CD8-positive, alpha-beta memory T cell (primary cell): Measurements from ENCODE around the gene AOAH. TPM values are rescaled to one million over a fixed set of nuclear protein-coding genes. Genes with fewer than 3 reads are reported as not detected.

Source experiments
- CTCF ChIA-PET: fragments of 350-600 bp; sonication (Branson Sonifier 250); formaldehyde crosslinking; loops from one replicate; lab custom pipeline; 2021; ENCODE audit warnings: antibody characterized with exemption; lab: Charles Lee
- POLR2A ChIA-PET: fragments of 350-600 bp; sonication (Branson Sonifier 250); formaldehyde crosslinking; loops from one replicate; lab custom pipeline; 2021; ENCODE audit warnings: antibody characterized with exemption; lab: Charles Lee
- DNase-seq, 5 donors: peaks; one replicate each; pipeline versions ENCODE4 v3.0.0 to v3.0.0-alpha.2; 2020 to 2022; ENCODE audit warnings: mixed read lengths in 1 of 5
- H3K27ac ChIP-seq: one replicate; pipeline ENCODE4 v1.7.0; 2013; ENCODE audit warnings: low read depth, mild to moderate bottlenecking, low read length, moderate library complexity
- H3K27me3 ChIP-seq: 2 replicates; pipeline ENCODE4 v1.7.0; 2013; ENCODE audit warnings: low read length, mild to moderate bottlenecking; ENCODE audit not compliant: insufficient read depth, poor library complexity, severe bottlenecking
- H3K36me3 ChIP-seq: 2 replicates; pipeline ENCODE4 v1.7.0; 2013; ENCODE audit warnings: mild to moderate bottlenecking, low read length, moderate library complexity; ENCODE audit not compliant: insufficient read depth
- H3K4me1 ChIP-seq: 2 replicates; pipeline ENCODE4 v1.7.0; 2013; ENCODE audit warnings: mild to moderate bottlenecking, low read length, moderate library complexity; ENCODE audit not compliant: insufficient read depth
- H3K4me3 ChIP-seq: 2 replicates; pipeline ENCODE4 v1.7.0; 2013; ENCODE audit warnings: mild to moderate bottlenecking, low read length
- H3K9me3 ChIP-seq: 2 replicates; pipeline ENCODE4 v1.7.0; 2013; ENCODE audit warnings: mild to moderate bottlenecking, low read length
- H3K27ac Mint-ChIP-seq, 8 donors: one replicate each; pipeline ENCODE4 v1.8.0; 2020 to 2021; ENCODE audit warnings: mixed read lengths in 8 of 8, mild to moderate bottlenecking in 6 of 8, inconsistent platforms in 3 of 8, moderate library complexity in 3 of 8
- H3K27me3 Mint-ChIP-seq, 2 donors: one replicate each; pipeline ENCODE4 v1.8.0; 2020 to 2021; ENCODE audit warnings: mixed read lengths in 2 of 2, mild to moderate bottlenecking in 1 of 2, moderate library complexity in 1 of 2
- H3K36me3 Mint-ChIP-seq, 3 donors: one replicate each; pipeline ENCODE4 v1.8.0; 2020 to 2021; ENCODE audit warnings: mixed read lengths in 3 of 3, inconsistent platforms in 1 of 3, mild to moderate bottlenecking in 1 of 3
- H3K4me1 Mint-ChIP-seq, 3 donors: one replicate each; pipeline ENCODE4 v1.8.0; 2020 to 2021; ENCODE audit warnings: mixed read lengths in 3 of 3, inconsistent platforms in 1 of 3, mild to moderate bottlenecking in 1 of 3
- H3K4me3 Mint-ChIP-seq, 7 donors: one replicate each; pipeline ENCODE4 v1.8.0; 2020 to 2021; ENCODE audit warnings: mixed read lengths in 7 of 7, mild to moderate bottlenecking in 6 of 7, moderate library complexity in 4 of 7, inconsistent platforms in 2 of 7
- H3K9me3 Mint-ChIP-seq, 5 donors: one replicate each; pipeline ENCODE4 v1.8.0; 2020 to 2022; ENCODE audit warnings: mixed read lengths in 5 of 5, mild to moderate bottlenecking in 3 of 5, moderate library complexity in 2 of 5, inconsistent platforms in 1 of 5
- polyA plus RNA-seq: library from polyadenylated mRNA; unstranded; fragments of 300-500 nt; fragmentation: Illumina TruSeq; gene quantifications from one replicate; pipeline ENCODE4 v1.2.3, GENCODE V29; 2021
- total RNA-seq, 2 experiments: library from RNA; stranded (reverse); gene quantifications; one replicate each; pipeline ENCODE4 v1.2.3, GENCODE V29; 2021

Gene AOAH
- total and polyA plus RNA-seq, 3 experiments from 2014 or later = 25.0 to 59.2 (median 26.4) TPM

DNA sequence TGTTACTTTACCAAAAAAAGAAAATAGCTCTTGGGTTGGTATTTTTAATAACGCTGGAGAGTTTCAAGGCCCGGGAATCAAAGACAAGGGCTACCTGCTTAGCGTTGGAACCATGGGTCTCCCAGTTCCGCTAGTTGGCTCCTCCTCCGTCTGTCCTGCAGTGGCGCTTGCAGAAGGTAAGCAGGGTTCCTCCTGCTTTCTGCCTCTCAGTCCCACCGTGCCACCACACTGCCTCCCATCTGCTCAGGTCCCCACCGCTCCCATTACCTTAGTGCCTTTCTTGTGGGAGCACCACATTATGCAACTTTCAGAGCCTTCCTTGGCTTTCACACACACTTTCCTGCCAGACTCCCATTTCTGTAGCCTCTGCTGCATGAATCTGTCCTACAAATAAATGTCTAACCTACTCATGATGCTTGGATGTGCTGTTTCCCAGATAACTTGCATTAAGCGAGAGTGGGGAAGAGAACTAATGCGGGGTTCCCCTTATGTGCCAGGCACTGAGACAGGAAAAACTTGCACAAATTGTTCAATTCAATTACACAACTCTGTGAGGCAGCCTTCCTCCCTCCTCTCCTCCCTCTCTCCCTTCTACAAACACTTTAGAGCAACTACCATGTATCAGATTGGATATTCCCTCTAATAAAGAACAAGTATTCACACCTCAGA, 124.5 kb downstream of the AOAH start:
- CTCF ChIA-PET = no interaction called here
- H3K27me3 ChIP-seq = no peaks in the 10 kb centered on the region
- peak overlapping the region in 4 of 8 donors; percentile 38 to 74 (median 62) for H3K27ac Mint-ChIP-seq
- peaks cover 5 to 29% (median 17%) of the 10 kb centered on the region in 3 donors for H3K36me3 Mint-ChIP-seq
- H3K9me3 Mint-ChIP-seq = no peaks in the 10 kb centered on the region
- H3K4me1 Mint-ChIP-seq = peaks cover 13 to 31% (median 22%) of the 10 kb centered on the region in 3 donors
- no peaks in the 10 kb centered on the region for H3K4me1 ChIP-seq
- H3K36me3 ChIP-seq = no peaks in the 10 kb centered on the region
- no peak overlapping the region for H3K4me3 Mint-ChIP-seq
- H3K27ac ChIP-seq = no peak overlapping the region
- H3K9me3 ChIP-seq = no peaks in the 10 kb centered on the region
- H3K27me3 Mint-ChIP-seq = no peaks in the 10 kb centered on the region
- DNase-seq = no peak
- H3K4me3 ChIP-seq = no peak overlapping the region
- POLR2A ChIA-PET = no interaction called here

GRCh38 chr7:36598054-36598674, 126.1 kb downstream of the AOAH start:
- H3K27ac Mint-ChIP-seq = peak overlapping the region in 2 of 8 donors; percentile 38 to 40
- H3K27me3 Mint-ChIP-seq = no peaks in the 10 kb centered on the region
- no peaks in the 10 kb centered on the region for H3K9me3 Mint-ChIP-seq
- ChIA-PET POLR2A (no interaction called here), CTCF (no interaction called here)
- no peak overlapping the region for H3K27ac ChIP-seq
- H3K27me3 ChIP-seq = no peaks in the 10 kb centered on the region
- H3K9me3 ChIP-seq = no peaks in the 10 kb centered on the region
- no peak overlapping the region for H3K4me3 ChIP-seq
- peaks cover 8 to 27% (median 22%) of the 10 kb centered on the region in 3 donors for H3K4me1 Mint-ChIP-seq
- no peak overlapping the region for H3K4me3 Mint-ChIP-seq
- H3K36me3 Mint-ChIP-seq = peaks cover 5 to 40% (median 25%) of the 10 kb centered on the region in 3 donors
- H3K36me3 ChIP-seq = peaks cover 6% of the 10 kb centered on the region
- no peak for DNase-seq
- H3K4me1 ChIP-seq = no peaks in the 10 kb centered on the region

DNA sequence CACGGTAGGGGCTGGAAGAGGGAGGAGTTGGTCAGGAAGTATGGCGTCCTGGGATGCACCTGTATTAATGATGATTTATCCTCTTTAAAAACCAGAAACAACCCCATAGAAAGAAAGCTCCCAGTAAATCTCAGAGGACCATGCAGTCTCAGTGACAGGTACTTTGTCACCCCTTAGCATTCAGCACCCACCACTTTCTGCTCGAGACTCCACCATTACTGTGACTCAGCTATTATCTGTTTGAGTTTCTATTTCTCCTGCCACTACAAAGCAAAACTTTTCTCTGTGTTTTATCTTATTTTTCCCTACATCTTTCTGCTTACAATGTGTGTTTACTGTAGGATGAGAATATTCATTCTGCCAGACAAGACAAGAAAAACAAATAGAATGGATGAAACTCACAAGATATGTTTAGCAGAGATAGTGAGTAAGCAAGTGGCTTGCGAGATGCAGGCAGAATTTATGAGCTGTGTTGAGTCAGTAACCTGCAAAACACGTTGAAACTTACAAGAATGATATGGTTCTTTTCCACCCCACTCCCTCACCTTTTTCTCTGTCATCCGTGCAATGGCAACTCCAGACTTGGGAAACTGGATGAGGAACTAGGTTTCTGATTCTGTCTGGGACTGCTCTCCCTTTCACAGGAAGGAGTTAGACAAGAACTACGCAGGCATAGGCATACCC, 127.1 kb downstream of the AOAH start:
- H3K4me1 Mint-ChIP-seq = peaks cover 4 to 20% (median 20%) of the 10 kb centered on the region in 3 donors
- Histone ChIP-seq H3K27me3 (no peaks in the 10 kb centered on the region), H3K4me1 (no peaks in the 10 kb centered on the region), H3K27ac (no peak overlapping the region), H3K9me3 (no peaks in the 10 kb centered on the region), H3K36me3 (peaks cover 6% of the 10 kb centered on the region), H3K4me3 (no peak overlapping the region)
- no peak for DNase-seq
- H3K27ac Mint-ChIP-seq = peak overlapping the region in 4 of 8 donors; percentile 17 to 89 (median 40)
- H3K36me3 Mint-ChIP-seq = peaks cover 13 to 48% (median 25%) of the 10 kb centered on the region in 3 donors
- no peaks in the 10 kb centered on the region for H3K27me3 Mint-ChIP-seq
- ChIA-PET CTCF (no interaction called here), POLR2A (no interaction called here)
- no peaks in the 10 kb centered on the region for H3K9me3 Mint-ChIP-seq
- H3K4me3 Mint-ChIP-seq = no peak overlapping the region

DNA sequence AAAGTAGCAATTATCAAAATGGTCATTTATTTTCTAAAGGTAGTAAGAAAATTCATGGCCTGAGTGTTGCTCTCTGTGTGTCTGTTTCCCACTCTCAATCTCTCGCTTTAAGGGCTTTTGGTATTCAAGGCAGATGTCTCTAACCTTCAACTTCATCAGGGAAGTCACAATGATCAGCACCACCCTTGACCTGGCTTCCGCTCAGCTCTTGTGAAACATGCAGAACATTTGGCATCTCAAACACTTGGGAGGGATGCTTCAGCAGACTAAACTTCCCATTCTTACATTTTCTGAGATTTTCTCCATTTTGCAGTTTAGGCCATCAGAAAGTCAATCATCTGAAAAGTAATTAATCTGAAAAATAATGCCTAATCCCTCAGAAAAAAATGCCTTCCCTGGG, 129.8 kb downstream of the AOAH start:
- Mint-ChIP-seq H3K9me3 (no peaks in the 10 kb centered on the region), H3K27ac (no peak overlapping the region), H3K4me1 (no peaks in the 10 kb centered on the region), H3K36me3 (peaks cover 21 to 52% (median 21%) of the 10 kb centered on the region in 3 donors), H3K4me3 (no peak overlapping the region), H3K27me3 (no peaks in the 10 kb centered on the region)
- Histone ChIP-seq H3K4me1 (no peaks in the 10 kb centered on the region), H3K36me3 (peaks cover 6% of the 10 kb centered on the region), H3K27ac (no peak overlapping the region), H3K27me3 (no peaks in the 10 kb centered on the region), H3K4me3 (no peak overlapping the region), H3K9me3 (no peaks in the 10 kb centered on the region)
- POLR2A ChIA-PET = no interaction called here
- CTCF ChIA-PET = no interaction called here
- DNase-seq = no peak

DNA sequence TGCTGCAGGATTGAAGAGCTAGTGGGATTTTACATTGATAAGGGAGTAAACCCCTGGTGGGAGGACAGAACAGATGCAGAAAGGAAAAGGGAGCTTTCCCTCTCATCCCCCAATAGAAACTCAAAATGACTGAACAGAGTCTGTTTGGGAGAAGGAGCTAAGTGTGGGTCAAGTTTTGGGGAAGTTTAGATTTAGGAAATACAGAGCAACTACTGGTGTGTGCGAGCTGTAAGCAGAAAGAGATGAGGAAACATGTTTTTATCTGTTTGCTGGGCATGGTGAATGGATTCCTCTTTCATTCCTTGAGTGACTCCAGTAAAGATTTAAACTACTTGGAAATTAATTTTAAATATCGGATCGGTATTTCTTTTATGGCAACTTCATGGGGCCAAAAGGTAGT, 132.7 kb downstream of the AOAH start:
- Mint-ChIP-seq H3K4me1 (no peaks in the 10 kb centered on the region), H3K4me3 (no peak overlapping the region), H3K27me3 (peaks cover 0 to 4% of the 10 kb centered on the region in 2 donors), H3K36me3 (peaks cover 21 to 45% (median 22%) of the 10 kb centered on the region in 3 donors), H3K27ac (peak overlapping the region in 3 of 8 donors; percentile 23 to 85 (median 84)), H3K9me3 (no peaks in the 10 kb centered on the region)
- H3K27ac ChIP-seq = no peak overlapping the region
- peaks cover 6% of the 10 kb centered on the region for H3K36me3 ChIP-seq
- ChIA-PET CTCF (interaction anchor here (1.0 kb wide), 1 partner anchor 13 kb away, joined by 3 read pairs; no protein-coding TSS in a partner anchor), POLR2A (no interaction called here)
- DNase-seq = no peak
- H3K27me3 ChIP-seq = no peaks in the 10 kb centered on the region
- no peaks in the 10 kb centered on the region for H3K9me3 ChIP-seq
- no peaks in the 10 kb centered on the region for H3K4me1 ChIP-seq
- no peak overlapping the region for H3K4me3 ChIP-seq

DNA sequence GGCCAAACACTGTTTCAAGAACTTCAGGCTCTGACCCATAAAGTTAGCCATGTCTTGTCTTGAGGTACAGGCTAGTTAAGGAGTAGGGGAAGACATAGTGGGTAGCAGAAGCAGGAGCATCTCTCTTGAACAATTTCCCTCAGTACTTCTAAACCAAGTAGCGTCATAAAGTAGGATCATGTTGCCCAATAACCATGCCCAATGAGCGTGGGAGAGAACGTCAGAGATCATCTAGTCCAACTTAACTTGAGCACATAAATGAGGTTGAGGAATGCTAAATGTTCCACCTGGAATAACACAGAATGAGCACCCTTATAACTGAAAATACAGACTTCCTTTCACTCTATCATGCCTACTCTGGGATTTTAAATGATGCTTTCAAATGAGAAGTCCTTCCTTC, 134.9 kb downstream of the AOAH start:
- H3K36me3 ChIP-seq = peaks cover 6% of the 10 kb centered on the region
- H3K4me3 ChIP-seq = no peak overlapping the region
- no peaks in the 10 kb centered on the region for H3K9me3 ChIP-seq
- H3K27ac ChIP-seq = no peak overlapping the region
- DNase-seq = no peak
- no peaks in the 10 kb centered on the region for H3K4me1 ChIP-seq
- H3K4me1 Mint-ChIP-seq = no peaks in the 10 kb centered on the region
- ChIA-PET POLR2A (no interaction called here), CTCF (no interaction called here)
- no peaks in the 10 kb centered on the region for H3K9me3 Mint-ChIP-seq
- H3K27me3 ChIP-seq = no peaks in the 10 kb centered on the region
- H3K27me3 Mint-ChIP-seq = peaks cover 0 to 8% of the 10 kb centered on the region in 2 donors
- H3K36me3 Mint-ChIP-seq = peaks cover 20 to 50% (median 25%) of the 10 kb centered on the region in 3 donors
- no peak overlapping the region for H3K4me3 Mint-ChIP-seq
- peak overlapping the region in 1 of 8 donors; percentile 3 for H3K27ac Mint-ChIP-seq

DNA sequence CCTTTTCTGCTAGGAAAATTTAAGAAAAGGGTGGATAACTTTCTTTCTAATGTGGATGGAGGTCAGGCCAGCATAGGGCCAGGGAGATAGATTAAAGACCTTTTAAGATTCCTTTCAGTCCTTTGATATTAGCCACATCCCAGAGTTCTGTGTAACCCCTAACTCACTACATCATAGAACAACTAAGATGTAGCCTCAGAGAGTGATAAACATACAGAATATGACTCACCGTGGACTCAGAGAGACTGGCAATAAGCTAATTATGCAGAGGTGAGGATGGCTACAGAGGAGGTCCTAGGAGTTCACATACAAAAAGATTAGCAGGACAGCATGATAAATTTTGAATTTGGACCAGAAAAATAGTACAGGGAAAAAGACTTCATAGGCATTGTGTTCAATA, 141.0 kb downstream of the AOAH start:
- ChIA-PET CTCF (no interaction called here), POLR2A (no interaction called here)
- peak overlapping the region in 5 of 8 donors; percentile 3 to 70 (median 8) for H3K27ac Mint-ChIP-seq
- no peaks in the 10 kb centered on the region for H3K27me3 ChIP-seq
- H3K9me3 Mint-ChIP-seq = no peaks in the 10 kb centered on the region
- peaks cover 16 to 46% (median 29%) of the 10 kb centered on the region in 3 donors for H3K36me3 Mint-ChIP-seq
- peaks cover 0 to 8% of the 10 kb centered on the region in 2 donors for H3K27me3 Mint-ChIP-seq
- H3K4me1 ChIP-seq = no peaks in the 10 kb centered on the region
- no peaks in the 10 kb centered on the region for H3K9me3 ChIP-seq
- no peak for DNase-seq
- H3K4me3 Mint-ChIP-seq = no peak overlapping the region
- H3K36me3 ChIP-seq = no peaks in the 10 kb centered on the region
- H3K27ac ChIP-seq = no peak overlapping the region
- H3K4me1 Mint-ChIP-seq = peaks cover 0 to 7% (median 4%) of the 10 kb centered on the region in 3 donors
- no peak overlapping the region for H3K4me3 ChIP-seq

DNA sequence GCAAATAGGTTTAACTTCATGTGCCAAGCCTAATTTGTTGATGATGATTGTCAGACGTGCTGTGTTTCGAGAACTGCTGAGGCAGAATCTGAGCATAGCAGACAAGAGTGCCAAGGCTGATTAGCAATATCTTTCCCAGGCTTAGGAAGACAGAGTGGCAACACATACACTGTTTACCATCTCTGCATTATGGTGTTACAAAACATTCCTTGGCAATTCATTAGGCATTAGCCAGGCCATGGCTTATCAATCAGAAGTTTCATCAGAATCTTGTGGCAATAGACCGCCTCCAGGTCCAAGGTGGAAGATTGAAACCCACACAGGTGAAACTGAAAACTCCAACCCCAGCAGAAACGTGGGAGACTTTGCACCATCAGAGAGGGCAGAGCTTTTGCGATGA, 148.5 kb downstream of the AOAH start:
- H3K4me3 Mint-ChIP-seq = no peak overlapping the region
- Histone ChIP-seq H3K27ac (no peak overlapping the region), H3K27me3 (no peaks in the 10 kb centered on the region), H3K36me3 (no peaks in the 10 kb centered on the region), H3K4me1 (no peaks in the 10 kb centered on the region), H3K9me3 (no peaks in the 10 kb centered on the region), H3K4me3 (no peak overlapping the region)
- H3K4me1 Mint-ChIP-seq = peaks cover 9 to 23% (median 11%) of the 10 kb centered on the region in 3 donors
- ChIA-PET POLR2A (no interaction called here), CTCF (no interaction called here)
- peaks cover 0 to 6% (median 0%) of the 10 kb centered on the region in 5 donors for H3K9me3 Mint-ChIP-seq
- no peaks in the 10 kb centered on the region for H3K27me3 Mint-ChIP-seq
- DNase-seq = no peak
- H3K36me3 Mint-ChIP-seq = peaks cover 36 to 54% (median 40%) of the 10 kb centered on the region in 3 donors
- peak overlapping the region in 1 of 8 donors; percentile 11 for H3K27ac Mint-ChIP-seq
